ENCODE data around the gene TCF4.

DNA sequence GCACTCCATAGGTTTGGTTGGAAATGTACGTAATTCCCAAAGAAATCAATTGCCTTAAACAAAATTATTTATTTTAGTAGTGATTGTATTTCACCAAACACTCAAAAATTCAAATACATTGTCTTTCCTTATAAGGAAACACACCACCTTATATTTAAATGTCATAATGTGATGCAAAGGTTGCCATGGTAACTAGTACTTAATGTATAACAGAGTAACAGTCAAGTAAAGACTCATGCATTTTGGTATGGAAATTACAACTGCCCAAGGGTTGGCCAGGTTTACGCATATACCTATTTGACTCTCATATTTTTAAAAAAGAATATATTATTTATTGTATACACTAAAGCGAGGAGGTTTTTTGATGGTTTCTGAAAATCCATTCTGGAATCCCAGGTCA is 231.2 kb downstream of the TCF4 start:
- no peak for TF ChIP-seq POLR2AphosphoS5 (IDR thresholded peaks at IDR 0.05; ENCODE audit: borderline replicate concordance, low read depth, low read length)
- no peak for TF ChIP-seq FOXP2 (optimal IDR thresholded peaks at IDR 0.05; ENCODE audit: control extremely low read depth, extremely low read length, insufficient read depth)
